ENCODE data around the gene CTSL.

- no peak for TF ChIP-seq CTCF (IDR thresholded peaks at IDR 0.05)
- TF ChIP-seq POLR2AphosphoS5 (IDR thresholded peaks at IDR 0.05) = no peak
- no peak for TF ChIP-seq POLR2A (IDR thresholded peaks at IDR 0.05)
Observed at GRCh38 chr9:87748881-87749280, 23.0 kb downstream of the CTSL start.
